BJ (cell line): Measurements from ENCODE around the gene HPCAL1. TPM values are rescaled to one million over a fixed set of nuclear protein-coding genes. Genes with fewer than 3 reads are reported as not detected.

Experiments
- CTCF ChIA-PET: fragments of 350-600 bp; formaldehyde crosslinking; extraction: SDS; loops from one replicate; lab custom pipeline; 2021; ENCODE audit warnings: antibody characterized with exemption, inconsistent platforms; lab: Yijun Ruan, JAX
- POLR2A ChIA-PET: fragments of 300-600 bp; sonication (Branson Sonifier 250); formaldehyde crosslinking; extraction: SDS; loops from one replicate; lab custom pipeline; 2021; ENCODE audit warnings: antibody characterized with exemption; lab: Charles Lee
- DNase-seq: peaks from one replicate; pipeline ENCODE4 v3.0.0-alpha.2; 2011; ENCODE audit warnings: low read depth
- H3K27me3 ChIP-seq: 2 replicates; pipeline ENCODE4 v1.6.0; 2011; ENCODE audit warnings: low read length; ENCODE audit not compliant: control insufficient read depth, insufficient read depth
- H3K36me3 ChIP-seq: 2 replicates; pipeline ENCODE4 v1.5.1; 2011; ENCODE audit warnings: low read length; ENCODE audit not compliant: control insufficient read depth, insufficient read depth
- H3K4me3 ChIP-seq: 2 replicates; pipeline ENCODE4 v1.5.1; 2011; ENCODE audit warnings: low read depth, mild to moderate bottlenecking, control low read depth, low read length
- polyA plus RNA-seq: library from polyadenylated mRNA; depleted of rRNA; stranded (reverse); fragments of >200 nt; gene quantifications from 2 replicates; pipeline ENCODE4 v1.2.3, GENCODE V29; 2011
- TF ChIP-seq, protein P1 (sequence below): IDR thresholded peaks from 2 replicates; pipeline ENCODE4 v1.5.1; 2011; ENCODE audit warnings: low read depth, mild to moderate bottlenecking, control low read depth, inconsistent platforms, low read length, moderate library complexity; ENCODE audit not compliant: insufficient read depth

HPCAL1 gene
- polyA plus RNA-seq, 1 experiment = 17.6 TPM

- H3K27me3 ChIP-seq = no peaks in the 10 kb centered on the region
- TF ChIP-seq, protein P1, sequence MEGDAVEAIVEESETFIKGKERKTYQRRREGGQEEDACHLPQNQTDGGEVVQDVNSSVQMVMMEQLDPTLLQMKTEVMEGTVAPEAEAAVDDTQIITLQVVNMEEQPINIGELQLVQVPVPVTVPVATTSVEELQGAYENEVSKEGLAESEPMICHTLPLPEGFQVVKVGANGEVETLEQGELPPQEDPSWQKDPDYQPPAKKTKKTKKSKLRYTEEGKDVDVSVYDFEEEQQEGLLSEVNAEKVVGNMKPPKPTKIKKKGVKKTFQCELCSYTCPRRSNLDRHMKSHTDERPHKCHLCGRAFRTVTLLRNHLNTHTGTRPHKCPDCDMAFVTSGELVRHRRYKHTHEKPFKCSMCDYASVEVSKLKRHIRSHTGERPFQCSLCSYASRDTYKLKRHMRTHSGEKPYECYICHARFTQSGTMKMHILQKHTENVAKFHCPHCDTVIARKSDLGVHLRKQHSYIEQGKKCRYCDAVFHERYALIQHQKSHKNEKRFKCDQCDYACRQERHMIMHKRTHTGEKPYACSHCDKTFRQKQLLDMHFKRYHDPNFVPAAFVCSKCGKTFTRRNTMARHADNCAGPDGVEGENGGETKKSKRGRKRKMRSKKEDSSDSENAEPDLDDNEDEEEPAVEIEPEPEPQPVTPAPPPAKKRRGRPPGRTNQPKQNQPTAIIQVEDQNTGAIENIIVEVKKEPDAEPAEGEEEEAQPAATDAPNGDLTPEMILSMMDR = no peak
- ChIA-PET CTCF (interaction anchor here (1.1 to 8.1 kb wide), 4 partner anchors 12 to 276 kb away, joined by 3 to 136 read pairs (median 6); partner anchors contain the start of gene RRM2), POLR2A (no interaction called here)
- DNase-seq = no peak
- H3K4me3 ChIP-seq = no peak overlapping the region
- peaks cover 3% of the 10 kb centered on the region for H3K36me3 ChIP-seq
Observed at GRCh38 chr2:10404324-10405143, 101.8 kb downstream of the HPCAL1 start.

- no peak for DNase-seq
- ChIA-PET POLR2A (no interaction called here), CTCF (interaction anchor here (0.7 to 8.1 kb wide), 6 partner anchors 11 to 277 kb away, joined by 3 to 136 read pairs (median 4); partner anchors contain the start of genes HPCAL1 and RRM2)
- no peaks in the 10 kb centered on the region for H3K27me3 ChIP-seq
- no peak overlapping the region for H3K4me3 ChIP-seq
- TF ChIP-seq, protein P1 = no peak
- no peaks in the 10 kb centered on the region for H3K36me3 ChIP-seq
Observed at GRCh38 chr2:10405448-10405847, 102.7 kb downstream of the HPCAL1 start.

GRCh38 chr2:10406016-10406415, 103.3 kb downstream of the HPCAL1 start:
- Histone ChIP-seq H3K36me3 (no peaks in the 10 kb centered on the region), H3K27me3 (no peaks in the 10 kb centered on the region), H3K4me3 (no peak overlapping the region)
- no peak for DNase-seq
- TF ChIP-seq, protein P1 = no peak
- POLR2A ChIA-PET = no interaction called here
- CTCF ChIA-PET = interaction anchor here (0.6 to 8.1 kb wide), 6 partner anchors 29 to 359 kb away, joined by 3 to 136 read pairs (median 4); partner anchors contain the start of genes HPCAL1 and RRM2

- H3K36me3 ChIP-seq = no peaks in the 10 kb centered on the region
- CTCF ChIA-PET = interaction anchor here (0.6 to 8.1 kb wide), 6 partner anchors 136 to 359 kb away, joined by 3 to 136 read pairs (median 21); partner anchors contain the start of gene RRM2
- no peak overlapping the region for H3K4me3 ChIP-seq
- POLR2A ChIA-PET = no interaction called here
- TF ChIP-seq, protein P1 = no peak
- no peaks in the 10 kb centered on the region for H3K27me3 ChIP-seq
- DNase-seq = no peak
Observed at GRCh38 chr2:10406491-10407188, 103.9 kb downstream of the HPCAL1 start.

DNA sequence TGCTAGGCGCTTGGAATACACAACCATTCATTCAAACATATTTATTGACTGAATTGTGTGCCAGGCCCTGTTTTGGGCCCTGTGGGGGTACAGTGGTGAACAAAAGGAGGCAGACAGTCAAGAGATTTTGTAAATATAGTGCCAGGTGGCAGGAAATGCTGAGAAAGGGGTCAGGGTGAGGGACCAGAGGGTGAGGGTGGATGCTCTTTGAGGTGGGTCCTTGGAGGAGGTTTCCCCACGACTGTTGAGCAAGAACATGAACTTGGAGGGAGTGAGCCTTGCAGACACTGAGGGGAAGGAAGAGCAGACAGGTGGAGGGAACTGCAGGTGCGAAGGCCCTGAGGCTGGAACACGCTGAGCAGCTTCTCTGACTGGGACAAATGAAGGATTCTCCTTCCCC, 104.7 kb downstream of the HPCAL1 start:
- POLR2A ChIA-PET = no interaction called here
- H3K27me3 ChIP-seq = no peaks in the 10 kb centered on the region
- no peak for DNase-seq
- TF ChIP-seq, protein P1 = no peak
- CTCF ChIA-PET = interaction anchor here (0.6 to 8.1 kb wide), 11 partner anchors 13 to 484 kb away, joined by 3 to 136 read pairs (median 18); partner anchors contain the start of genes HPCAL1 and RRM2
- no peak overlapping the region for H3K4me3 ChIP-seq
- H3K36me3 ChIP-seq = no peaks in the 10 kb centered on the region
